Left renal cortex interstitium (tissue), 4 donors: Measurements from ENCODE around the gene IGF2BP1. TPM values are rescaled to one million over a fixed set of nuclear protein-coding genes. Genes with fewer than 3 reads are reported as not detected.
"Not testable (repeated sequence)": the region's sequence is repeated elsewhere in the genome, so short reads cannot be mapped to it uniquely, and the experiment has no call there.

Experiments
- DNase-seq, 4 donors: peaks; one replicate each; pipeline ENCODE4 v3.0.0-alpha.2; 2013; ENCODE audit warnings: low read depth in 4 of 4, low spot score in 2 of 4, missing footprints in 1 of 4
- polyA plus RNA-seq, 4 donors: library from polyadenylated mRNA; unstranded; fragments of 120-200 nt; gene quantifications; one replicate each; pipeline ENCODE4 v1.2.1, GENCODE V29; 2013; ENCODE audit not compliant: insufficient read length in 4 of 4

Gene IGF2BP1
- polyA plus RNA-seq, 4 donors: 12.1 to 28.2 (median 20.7) TPM

- no peak for DNase-seq
Observed at GRCh38 chr17:49086316-49086605, 89.1 kb downstream of the IGF2BP1 start.

- DNase-seq: no peak
Observed at GRCh38 chr17:49086649-49087048, 89.5 kb downstream of the IGF2BP1 start.

GRCh38 chr17:49089094-49089493 is 91.9 kb downstream of the IGF2BP1 start:
- DNase-seq: no peak

GRCh38 chr17:49090878-49091594 is 93.9 kb downstream of the IGF2BP1 start:
- no peak for DNase-seq

GRCh38 chr17:49093131-49093530 is 95.9 kb downstream of the IGF2BP1 start:
- DNase-seq: no peak

GRCh38 chr17:49100601-49101000 is 103.4 kb downstream of the IGF2BP1 start:
- no peak for DNase-seq

- DNase-seq: no peak
Observed at GRCh38 chr17:49101054-49101534, 103.9 kb downstream of the IGF2BP1 start.

- DNase-seq: not testable (repeated sequence)
Observed at GRCh38 chr17:49103360-49103759, 106.2 kb downstream of the IGF2BP1 start.

- DNase-seq: no peak
Observed at GRCh38 chr17:49104511-49105074, 107.4 kb downstream of the IGF2BP1 start.

Other genes with a start within 250 kb of the IGF2BP1 start
- gene TTLL6, start 180.2 kb upstream of the IGF2BP1 start, polyA plus RNA-seq: under 1 TPM; 0.35 to 0.60 (median 0.47) TPM
- gene CALCOCO2, start 166.3 kb upstream of the IGF2BP1 start, polyA plus RNA-seq: 10 to 100 TPM; 61.7 to 94.5 (median 82.6) TPM
- gene ATP5MC1, start 104.6 kb upstream of the IGF2BP1 start, polyA plus RNA-seq: 100 to 1,000 TPM; 142 to 168 (median 153) TPM
- gene UBE2Z, start 89.0 kb upstream of the IGF2BP1 start, polyA plus RNA-seq: 100 to 1,000 TPM in 1 of 4 donors, 10 to 100 TPM in 3; 90.3 to 111 (median 96.7) TPM
- gene SNF8, start 52.5 kb upstream of the IGF2BP1 start, polyA plus RNA-seq: 100 to 1,000 TPM in 3 of 4 donors, 10 to 100 TPM in 1; 88.9 to 109 (median 106) TPM
- not detected for gene GIP, start 28.8 kb upstream of the IGF2BP1 start, polyA plus RNA-seq
- 1 to 10 TPM in 2 of 4 donors, under 1 TPM in 2; 0.48 to 2.0 (median 1.1) TPM for gene B4GALNT2, start 135.4 kb downstream of the IGF2BP1 start, polyA plus RNA-seq
- gene GNGT2, start 213.2 kb downstream of the IGF2BP1 start, polyA plus RNA-seq: 1 to 10 TPM; 1.4 to 1.8 (median 1.6) TPM
- 1 to 10 TPM; 5.1 to 6.1 (median 5.4) TPM for gene ABI3, start 213.3 kb downstream of the IGF2BP1 start, polyA plus RNA-seq
- gene PHOSPHO1, start 233.4 kb downstream of the IGF2BP1 start, polyA plus RNA-seq: 1 to 10 TPM; 1.4 to 2.8 (median 2.1) TPM